K562 (cell line): ENCODE results near the gene COG4. TPM values are rescaled to one million over a fixed set of nuclear protein-coding genes. Genes with fewer than 3 reads are reported as not detected.

ENCODE experiments used
- ATF4 ChIP-seq: fragments of 450-650 bp; formaldehyde crosslinking; IDR thresholded peaks from 2 replicates; pipeline ENCODE4 v1.4.0; 2022; ENCODE audit warnings: mild to moderate bottlenecking, moderate library complexity
- BRF1 ChIP-seq: IDR thresholded peaks from 3 replicates; pipeline ENCODE4 v1.6.1; 2011; ENCODE audit warnings: borderline replicate concordance, mild to moderate bottlenecking; ENCODE audit not compliant: insufficient read length; ENCODE audit errors: extremely low read depth
- ELK1 ChIP-seq: sonication (generic); formaldehyde crosslinking; IDR thresholded peaks from 2 replicates; pipeline ENCODE4 v1.8.1; 2022; ENCODE audit warnings: missing genetic modification reagents
- FOSL1 ChIP-seq: fragments of 200-800 bp; sonication (Bioruptor generic); conservative IDR thresholded peaks from 2 replicates; pipeline ENCODE4 v1.6.1; 2016; ENCODE audit warnings: missing genetic modification characterization, missing compliant biosample characterization
- NFIC ChIP-seq: fragments of 450-650 bp; IDR thresholded peaks from 2 replicates; pipeline ENCODE4 v1.6.1; 2017; ENCODE audit warnings: mild to moderate bottlenecking, inconsistent platforms
- NR2F6 ChIP-seq: fragments of 450-650 bp; formaldehyde crosslinking; IDR thresholded peaks from 2 replicates; pipeline ENCODE4 v1.4.0; 2020; ENCODE audit warnings: mild to moderate bottlenecking
- TEAD2 ChIP-seq: fragments of 450-650 bp; IDR thresholded peaks from 2 replicates; pipeline ENCODE4 v1.6.1; 2016; ENCODE audit warnings: missing genetic modification characterization, control low read depth, missing compliant biosample characterization
- USF2 ChIP-seq: sonication (generic); formaldehyde crosslinking; IDR thresholded peaks from 2 replicates; pipeline ENCODE4 v1.5.0; 2020; ENCODE audit warnings: missing genetic modification reagents
- polyA plus RNA-seq, 8 experiments: library from polyadenylated mRNA; depleted of rRNA in 4 of 8; stranded (reverse) in 5 of 8; unstranded in 3 of 8; fragments of >200 nt; fragmentation: Nextera tagmentation in 2 of 8; fragmentation: Illumina TruSeq in 1 of 8; extraction: Ambion mirVana in 2 of 8; extraction: Trizol in 1 of 8; gene quantifications; 2 replicates each; pipeline versions ENCODE4 v1.2.1 to v1.2.3, GENCODE V29; 2011 to 2014; ENCODE audit warnings: inconsistent platforms in 1 of 8, missing spikeins in 1 of 8
- total RNA-seq, 7 experiments: library from RNA; depleted of rRNA in 6 of 7; stranded (reverse); fragments of >200 nt in 6 of 7; fragmentation: Illumina TruSeq in 2 of 7; extraction: Trizol in 2 of 7; gene quantifications; 2 replicates each; pipeline versions ENCODE4 v1.2.1 to v1.2.3, GENCODE V29; 2011 to 2021; ENCODE audit warnings: low replicate concordance in 1 of 7

The COG4 gene
- total and polyA plus RNA-seq, 9 of the 15 experiments (the other 6 are each of a cell fraction or from before 2014, with no cell fraction given): 13.7 to 73.9 (median 44.2) TPM

GRCh38 chr16:70476272-70477020 lies 46.9 kb downstream of the COG4 start (continued):
- TF ChIP-seq USF2 (CRISPR knock-in tag) (no peak), ATF4 (CRISPR knock-in tag) (no peak), NFIC (peak; percentile 35; the same call in 1 of the 2 replicates), ELK1 (no peak), TEAD2 (tag) (no peak), NR2F6 (CRISPR knock-in tag) (no peak), FOSL1 (tag) (0 out of 2 replicates have a peak, but pooled peaks have one; percentile 16), BRF1 (no peak)
